HUES48 (cell line): Measurements from ENCODE around the gene CYB561A3.

Experiments used
- H3K27ac ChIP-seq: one replicate; pipeline ENCODE4 v1.7.0; 2013; ENCODE audit warnings: low read depth, low read length, inconsistent platforms
- H3K27me3 ChIP-seq: 2 replicates; pipeline ENCODE4 v1.6.1; 2013; ENCODE audit warnings: mild to moderate bottlenecking, low read length; ENCODE audit not compliant: control insufficient read depth, insufficient read depth
- H3K36me3 ChIP-seq: 2 replicates; pipeline ENCODE4 v1.6.1; 2013; ENCODE audit warnings: low read length; ENCODE audit not compliant: control insufficient read depth, insufficient read depth
- H3K4me1 ChIP-seq: 2 replicates; pipeline ENCODE4 v1.6.1; 2013; ENCODE audit warnings: mild to moderate bottlenecking, low read length; ENCODE audit not compliant: control insufficient read depth, insufficient read depth
- H3K4me3 ChIP-seq: 2 replicates; pipeline ENCODE4 v1.5.1; 2013; ENCODE audit warnings: mild to moderate bottlenecking, low read depth, low read length
- H3K9ac ChIP-seq: 2 replicates; pipeline ENCODE4 v1.6.1; 2013; ENCODE audit warnings: mild to moderate bottlenecking, low read depth, low read length, moderate library complexity
- H3K9me3 ChIP-seq: 2 replicates; pipeline ENCODE4 v1.6.1; 2013; ENCODE audit warnings: low read length; ENCODE audit not compliant: control insufficient read depth, insufficient read depth

The CYB561A3 gene

GRCh38 chr11:61368646-61369045 is 7.0 kb upstream of the CYB561A3 start:
- Histone ChIP-seq H3K4me3 (no peak overlapping the region), H3K27me3 (no peaks in the 10 kb centered on the region), H3K9me3 (peaks cover 13% of the 10 kb centered on the region), H3K9ac (no peak overlapping the region), H3K36me3 (peaks cover 72% of the 10 kb centered on the region), H3K27ac (no peak overlapping the region), H3K4me1 (no peaks in the 10 kb centered on the region)

DNA sequence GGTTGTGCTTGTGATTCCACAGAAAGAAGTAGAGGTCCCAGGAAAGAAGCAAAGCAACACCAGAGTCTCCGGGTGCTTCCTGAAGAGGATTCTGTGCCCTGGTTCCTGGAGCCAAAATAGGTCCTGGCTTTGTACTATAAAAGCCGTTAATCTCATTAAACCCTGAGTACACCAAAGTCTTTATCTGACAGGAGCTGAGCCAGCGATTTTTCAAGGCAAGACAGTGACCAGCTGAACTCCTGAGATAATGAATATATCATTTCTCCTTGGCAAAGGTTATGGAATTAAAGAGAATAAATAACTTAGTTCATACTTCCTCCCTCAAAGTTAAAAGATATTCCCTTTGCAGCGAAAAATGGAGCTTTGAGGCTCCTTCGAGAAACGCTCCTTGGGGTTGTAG is 5.7 kb upstream of the CYB561A3 start:
- no peak overlapping the region for H3K9ac ChIP-seq
- H3K4me1 ChIP-seq: no peaks in the 10 kb centered on the region
- peaks cover 1% of the 10 kb centered on the region; the same call in 1 of the 2 replicates for H3K9me3 ChIP-seq
- no peaks in the 10 kb centered on the region for H3K27me3 ChIP-seq
- H3K36me3 ChIP-seq: peaks cover 68% of the 10 kb centered on the region
- no peak overlapping the region for H3K27ac ChIP-seq
- H3K4me3 ChIP-seq: no peak overlapping the region

- H3K27ac ChIP-seq: no peak overlapping the region
- no peaks in the 10 kb centered on the region for H3K9me3 ChIP-seq
- peaks cover 50% of the 10 kb centered on the region for H3K36me3 ChIP-seq
- no peak overlapping the region for H3K4me3 ChIP-seq
- H3K4me1 ChIP-seq: no peaks in the 10 kb centered on the region
- H3K27me3 ChIP-seq: no peaks in the 10 kb centered on the region
- no peak overlapping the region for H3K9ac ChIP-seq
Observed at GRCh38 chr11:61364012-61364675, 2.5 kb upstream of the CYB561A3 start.

GRCh38 chr11:61362542-61362875 is 827 bp upstream of the CYB561A3 start:
- H3K27ac ChIP-seq: peak overlapping the region; percentile 100
- H3K9ac ChIP-seq: peak overlapping the region; percentile 99
- H3K9me3 ChIP-seq: no peaks in the 10 kb centered on the region
- peak overlapping the region; percentile 99 for H3K4me3 ChIP-seq
- no peaks in the 10 kb centered on the region for H3K4me1 ChIP-seq
- peaks cover 35% of the 10 kb centered on the region for H3K36me3 ChIP-seq
- no peaks in the 10 kb centered on the region for H3K27me3 ChIP-seq

DNA sequence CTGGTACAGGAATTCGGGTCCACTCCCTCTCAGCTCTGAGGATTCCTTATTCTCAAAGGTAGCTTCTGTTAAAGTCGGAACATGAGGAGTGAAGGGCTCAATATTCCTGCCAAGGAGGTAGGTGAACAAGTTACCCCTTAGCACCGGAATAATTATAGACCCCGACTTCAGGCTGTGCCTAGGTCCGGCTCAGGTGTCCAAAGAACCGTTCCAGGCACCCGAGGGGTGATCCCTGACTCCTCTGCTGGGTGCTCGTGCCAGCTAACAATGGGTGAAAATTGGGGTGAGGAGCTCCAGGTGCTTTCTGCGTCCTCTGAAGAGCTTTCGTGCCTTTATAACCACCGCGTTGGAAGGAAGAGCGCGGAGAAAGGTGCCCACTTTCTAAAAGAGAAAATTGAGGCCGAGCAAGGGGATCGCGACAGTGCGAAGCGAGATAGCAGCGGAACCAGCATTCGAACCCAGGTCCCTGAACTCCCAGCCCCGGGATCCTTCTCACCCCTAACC is 393 bp downstream of the CYB561A3 start:
- Histone ChIP-seq H3K27ac (peak overlapping the region; percentile 100), H3K4me3 (peak overlapping the region; percentile 99), H3K27me3 (no peaks in the 10 kb centered on the region), H3K9me3 (no peaks in the 10 kb centered on the region), H3K4me1 (no peaks in the 10 kb centered on the region), H3K9ac (peak overlapping the region; percentile 99), H3K36me3 (peaks cover 23% of the 10 kb centered on the region)

- Histone ChIP-seq H3K9ac (no peak overlapping the region), H3K27ac (no peak overlapping the region), H3K4me3 (no peak overlapping the region)
Observed at GRCh38 chr11:61359516-61359915, 2.2 kb downstream of the CYB561A3 start.

GRCh38 chr11:61358566-61358965 is 3.1 kb downstream of the CYB561A3 start:
- H3K36me3 ChIP-seq: peaks cover 6% of the 10 kb centered on the region
- H3K4me1 ChIP-seq: no peaks in the 10 kb centered on the region
- H3K9ac ChIP-seq: no peak overlapping the region
- H3K27me3 ChIP-seq: no peaks in the 10 kb centered on the region
- H3K9me3 ChIP-seq: no peaks in the 10 kb centered on the region
- H3K27ac ChIP-seq: no peak overlapping the region
- no peak overlapping the region for H3K4me3 ChIP-seq

More at GRCh38 chr11:61359516-61359915, 2.2 kb downstream of the CYB561A3 start:
- no peaks in the 10 kb centered on the region for H3K9me3 ChIP-seq
- peaks cover 11% of the 10 kb centered on the region for H3K36me3 ChIP-seq
- no peaks in the 10 kb centered on the region for H3K4me1 ChIP-seq
- H3K27me3 ChIP-seq: no peaks in the 10 kb centered on the region

DNA sequence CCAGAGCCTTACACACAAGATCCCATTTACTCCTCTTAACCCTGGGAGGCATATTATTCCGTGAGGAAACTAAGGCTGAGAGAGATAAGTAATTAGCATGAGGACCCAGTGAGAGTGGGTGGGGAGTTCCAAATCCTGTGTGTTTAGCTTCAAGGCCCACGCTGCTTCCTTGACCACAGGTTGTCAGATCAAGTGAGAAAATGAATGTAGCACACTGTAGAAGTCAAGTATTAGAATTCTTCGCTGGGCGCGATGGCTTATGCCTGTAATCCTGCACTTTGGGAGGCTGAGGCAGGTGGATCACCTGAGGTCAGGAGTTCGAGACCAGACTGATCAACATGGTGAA is 3.8 kb downstream of the CYB561A3 start:
- Histone ChIP-seq H3K4me3 (no peak overlapping the region), H3K9ac (no peak overlapping the region), H3K4me1 (no peaks in the 10 kb centered on the region), H3K36me3 (peaks cover 11% of the 10 kb centered on the region; the same call in 1 of the 2 replicates), H3K27me3 (no peaks in the 10 kb centered on the region), H3K27ac (no peak overlapping the region), H3K9me3 (no peaks in the 10 kb centered on the region)

- no peak overlapping the region for H3K9ac ChIP-seq
- H3K27me3 ChIP-seq: no peaks in the 10 kb centered on the region
- no peaks in the 10 kb centered on the region for H3K4me1 ChIP-seq
- no peak overlapping the region for H3K4me3 ChIP-seq
- peaks cover 15% of the 10 kb centered on the region; the same call in 1 of the 2 replicates for H3K36me3 ChIP-seq
- no peak overlapping the region for H3K27ac ChIP-seq
- H3K9me3 ChIP-seq: no peaks in the 10 kb centered on the region
Observed at GRCh38 chr11:61357233-61357893, 4.3 kb downstream of the CYB561A3 start.

DNA sequence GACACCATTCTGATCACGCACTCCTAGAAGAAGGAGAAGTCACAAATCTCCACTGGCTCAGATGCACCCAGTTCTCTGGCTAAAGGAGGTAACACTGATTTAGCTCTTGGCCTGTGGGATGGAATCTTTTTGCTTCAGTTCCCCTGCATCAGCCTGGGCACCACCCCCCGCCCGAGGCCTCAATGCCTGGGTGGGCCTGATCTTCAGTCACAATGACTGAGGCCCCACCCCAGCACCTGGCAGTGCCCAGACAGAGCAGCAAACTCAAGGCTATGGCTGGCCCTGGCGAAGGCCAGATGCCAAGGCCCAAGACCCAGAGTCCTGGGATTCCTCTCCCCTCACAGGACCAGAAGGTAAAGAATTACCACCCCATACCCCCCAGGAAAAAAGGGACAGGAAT is 5.0 kb downstream of the CYB561A3 start:
- H3K4me3 ChIP-seq: no peak overlapping the region
- no peak overlapping the region for H3K9ac ChIP-seq
- H3K27me3 ChIP-seq: no peaks in the 10 kb centered on the region
- peaks cover 21% of the 10 kb centered on the region; the same call in 1 of the 2 replicates for H3K36me3 ChIP-seq
- no peaks in the 10 kb centered on the region for H3K9me3 ChIP-seq
- no peak overlapping the region for H3K27ac ChIP-seq
- no peaks in the 10 kb centered on the region for H3K4me1 ChIP-seq

DNA sequence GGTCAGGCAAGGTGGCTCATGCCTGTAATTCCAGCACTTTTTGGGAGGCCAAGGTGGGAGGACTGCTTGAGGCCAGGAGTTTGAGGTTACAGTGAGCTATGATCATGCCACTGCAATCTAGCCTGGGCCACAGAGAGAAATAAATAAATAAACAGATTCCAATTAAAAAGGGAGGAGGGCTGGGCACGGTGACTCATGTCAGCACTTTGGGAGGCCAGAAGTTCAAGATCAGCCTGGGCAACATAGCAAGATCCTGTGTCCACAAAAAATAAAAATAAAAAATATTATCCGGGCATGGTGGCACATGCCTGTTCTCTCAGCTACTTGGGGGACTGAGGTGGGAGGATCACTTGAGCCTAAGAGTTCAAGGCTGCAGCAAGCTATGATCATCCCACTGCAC is 7.5 kb downstream of the CYB561A3 start:
- Histone ChIP-seq H3K27ac (no peak overlapping the region), H3K9me3 (no peaks in the 10 kb centered on the region), H3K27me3 (no peaks in the 10 kb centered on the region), H3K9ac (no peak overlapping the region), H3K36me3 (peaks cover 39% of the 10 kb centered on the region), H3K4me3 (no peak overlapping the region), H3K4me1 (no peaks in the 10 kb centered on the region)
